Inferior parietal cortex (tissue), 1 donor: ENCODE data around the gene LILRA1.
"Not testable (repeated sequence)": the region's sequence is repeated elsewhere in the genome, so short reads cannot be mapped to it uniquely, and the experiment has no call there.

Source experiments
- DNase-seq: peaks from one replicate; pipeline ENCODE4 v3.0.0-alpha.2; 2016; ENCODE audit errors: extremely low spot score

The LILRA1 gene

GRCh38 chr19:54577334-54577733, 16.1 kb upstream of the LILRA1 start:
- no peak for DNase-seq

DNA sequence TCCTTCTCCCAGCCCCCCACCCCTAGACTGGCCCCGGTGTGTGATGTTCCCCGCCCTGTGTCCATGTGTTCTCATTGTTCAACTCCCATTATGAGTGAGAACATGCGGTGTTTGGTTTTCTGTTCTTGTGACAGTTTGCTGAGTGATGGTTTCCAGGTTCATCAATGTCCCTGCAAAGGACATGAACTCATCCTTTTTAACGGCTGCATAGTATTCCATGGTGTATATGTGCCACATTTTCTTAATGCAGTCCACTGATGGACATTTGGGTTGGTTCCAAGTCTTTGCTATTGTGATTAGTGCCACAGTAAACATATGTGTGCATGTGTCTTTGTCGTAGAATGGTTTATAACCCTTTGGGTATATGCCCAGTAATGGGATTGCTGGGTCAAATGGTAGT, 15.2 kb upstream of the LILRA1 start:
- not testable (repeated sequence) for DNase-seq

- no peak for DNase-seq
Observed at GRCh38 chr19:54586397-54586796, 7.0 kb upstream of the LILRA1 start.

DNA sequence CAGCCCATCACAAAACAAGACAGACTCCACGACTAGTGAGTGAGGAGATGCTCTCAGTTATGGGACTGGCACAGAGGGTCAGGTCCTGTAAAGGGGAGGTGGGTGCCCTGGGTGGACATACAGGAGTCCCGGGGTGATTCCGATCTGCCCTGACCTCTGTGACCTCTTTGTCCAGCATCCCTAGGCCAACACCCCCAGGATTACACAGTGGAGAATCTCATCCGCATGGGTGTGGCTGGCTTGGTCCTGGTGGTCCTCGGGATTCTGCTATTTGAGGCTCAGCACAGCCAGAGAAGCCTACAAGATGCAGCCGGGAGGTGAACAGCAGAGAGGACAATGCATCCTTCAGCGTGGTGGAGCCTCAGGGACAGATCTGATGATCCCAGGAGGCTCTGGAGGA, 6.4 kb upstream of the LILRA1 start:
- no peak for DNase-seq

DNA sequence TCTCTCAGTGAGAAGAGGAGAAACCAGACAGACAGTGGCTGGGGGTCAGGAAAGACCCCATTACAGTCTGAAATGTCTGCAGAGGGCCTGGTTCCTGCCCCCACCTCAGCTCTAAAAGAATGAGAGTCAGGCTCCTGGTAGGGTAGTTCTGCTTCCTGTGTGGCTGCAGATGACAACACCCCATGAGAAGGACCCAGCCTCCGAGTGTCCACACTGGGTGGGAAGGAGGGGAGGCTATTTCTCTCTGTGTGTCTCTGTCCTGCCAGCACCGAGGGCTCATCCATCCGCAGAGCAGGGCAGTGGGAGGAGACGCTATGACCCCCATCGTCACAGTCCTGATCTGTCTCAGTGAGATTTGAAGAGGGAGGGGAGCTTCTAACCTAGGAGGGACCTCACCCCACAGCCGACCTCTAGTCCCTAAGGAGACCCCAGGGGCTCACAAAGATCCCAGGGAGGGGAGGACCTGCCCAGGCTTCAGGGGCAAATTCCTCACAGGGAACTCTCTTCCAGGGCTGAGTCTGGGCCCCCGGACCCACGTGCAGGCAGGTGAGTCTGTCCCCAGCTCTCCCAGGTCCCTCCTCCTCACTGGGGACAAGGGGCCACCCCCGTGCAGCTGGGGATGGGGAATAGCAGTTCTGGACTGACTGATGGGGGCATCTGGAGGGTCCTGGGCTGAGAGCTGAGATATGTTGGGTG, 647 bp downstream of the LILRA1 start:
- not testable (repeated sequence) for DNase-seq

- no peak for DNase-seq
Observed at GRCh38 chr19:54594737-54595136, 1.3 kb downstream of the LILRA1 start.

DNA sequence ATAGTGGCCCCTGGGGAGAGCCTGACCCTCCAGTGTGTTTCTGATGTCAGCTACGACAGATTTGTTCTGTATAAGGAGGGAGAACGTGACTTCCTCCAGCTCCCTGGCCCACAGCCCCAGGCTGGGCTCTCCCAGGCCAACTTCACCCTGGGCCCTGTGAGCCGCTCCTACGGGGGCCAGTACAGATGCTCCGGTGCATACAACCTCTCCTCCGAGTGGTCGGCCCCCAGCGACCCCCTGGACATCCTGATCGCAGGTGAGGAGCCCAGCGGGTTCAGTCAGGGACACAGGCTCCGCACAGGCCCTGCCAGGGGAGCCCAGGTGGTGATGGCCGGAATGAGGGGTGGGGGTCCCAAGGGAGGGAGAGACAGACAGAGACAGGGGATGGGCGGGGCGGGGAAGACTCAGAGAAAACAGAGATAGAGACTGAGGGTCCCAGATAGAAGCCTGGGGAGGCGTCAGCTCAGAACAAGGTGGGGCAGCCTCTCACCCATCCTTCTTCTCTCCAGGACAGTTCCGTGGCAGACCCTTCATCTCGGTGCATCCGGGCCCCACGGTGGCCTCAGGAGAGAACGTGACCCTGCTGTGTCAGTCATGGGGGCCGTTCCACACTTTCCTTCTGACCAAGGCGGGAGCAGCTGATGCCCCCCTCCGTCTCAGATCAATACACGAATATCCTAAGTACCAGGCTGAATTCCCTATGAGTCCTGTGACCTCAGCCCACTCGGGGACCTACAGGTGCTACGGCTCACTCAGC, 2.4 kb downstream of the LILRA1 start:
- DNase-seq, result not testable (repeated sequence)

DNA sequence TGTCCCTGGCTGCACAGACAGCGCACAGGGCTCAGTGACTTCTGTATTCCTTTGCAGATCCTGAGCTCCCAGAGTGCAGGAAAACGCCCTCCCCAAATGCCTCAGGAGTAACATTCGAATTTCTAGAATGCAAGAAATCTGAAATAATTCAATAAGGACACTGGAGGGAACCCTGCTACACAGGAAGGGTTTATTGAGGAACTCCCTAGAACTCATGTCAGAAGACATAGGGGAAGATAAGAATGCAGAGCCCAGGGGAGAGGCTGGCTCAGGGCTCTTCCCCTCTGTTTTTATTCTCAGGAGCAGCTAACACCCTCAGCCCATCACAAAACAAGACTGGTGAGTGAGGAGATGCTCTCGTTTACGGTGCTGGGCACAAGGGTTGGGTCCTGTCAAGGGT, 6.8 kb downstream of the LILRA1 start:
- DNase-seq, result no peak

DNA sequence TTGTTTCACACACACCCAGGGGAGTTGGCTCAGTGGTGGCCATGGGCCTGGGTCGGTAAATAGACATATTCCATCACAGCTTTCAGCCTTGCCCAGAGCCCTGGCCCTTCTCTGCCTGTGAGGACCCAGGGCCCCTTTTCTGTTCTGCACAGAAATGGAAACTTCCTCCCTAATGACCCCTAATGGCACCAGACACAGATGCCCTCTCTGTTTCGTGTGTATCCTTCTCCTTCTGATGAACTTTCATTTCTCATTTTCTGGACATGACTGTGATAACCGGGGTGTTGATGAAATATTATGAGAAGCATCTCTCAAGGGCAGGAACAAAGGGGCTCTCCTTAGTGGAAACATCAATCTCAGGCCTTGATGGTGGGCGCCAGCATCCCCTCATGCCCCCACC, 12.8 kb downstream of the LILRA1 start:
- no peak for DNase-seq

DNA sequence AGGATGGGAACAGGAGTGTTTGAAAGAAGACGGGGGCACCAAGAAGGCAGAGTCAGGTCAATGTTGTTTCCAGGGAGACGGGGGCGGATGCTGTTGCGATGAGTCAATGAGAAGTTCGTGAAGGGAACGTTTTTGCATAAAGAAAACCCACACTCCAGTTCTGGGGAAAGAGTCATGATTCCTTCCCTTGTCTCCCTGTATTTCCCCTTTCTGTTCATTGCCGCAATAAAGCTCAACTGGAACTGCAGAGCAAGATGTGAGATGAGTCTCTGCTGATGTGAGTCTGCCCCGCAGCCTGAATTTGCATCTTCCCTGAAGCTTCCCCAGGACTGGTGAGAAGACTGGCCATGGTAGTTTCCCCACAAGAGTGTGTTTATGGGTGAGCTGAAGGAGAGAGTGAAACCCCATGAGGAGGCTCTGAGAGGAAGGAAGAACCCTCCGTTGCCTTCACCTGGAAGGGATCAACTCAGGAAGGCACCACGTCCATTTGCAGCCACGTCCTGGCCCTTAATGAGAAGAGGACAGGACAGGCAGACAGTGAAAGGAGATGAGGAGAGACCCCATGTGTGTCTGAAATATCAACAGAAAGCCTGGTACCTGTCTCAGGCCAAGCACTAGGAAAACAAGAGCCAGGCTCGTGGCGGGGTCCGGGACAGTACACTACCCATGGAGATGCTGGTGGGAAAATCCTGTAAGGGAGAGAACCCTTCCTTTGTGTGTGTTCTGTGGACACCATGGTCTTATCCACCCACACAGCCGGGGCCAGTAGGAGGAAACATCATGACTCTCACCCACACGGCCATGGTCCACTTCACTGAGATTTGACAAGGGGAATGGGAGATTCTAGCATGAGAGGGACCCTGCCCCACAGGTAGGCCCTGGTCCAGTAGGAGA, 13.7 kb downstream of the LILRA1 start:
- no peak for DNase-seq

GRCh38 chr19:54607785-54608150, 14.3 kb downstream of the LILRA1 start:
- no peak for DNase-seq

GRCh38 chr19:54608205-54608604, 14.8 kb downstream of the LILRA1 start:
- DNase-seq, result no peak

GRCh38 chr19:54608792-54609191, 15.4 kb downstream of the LILRA1 start:
- DNase-seq, result no peak

DNA sequence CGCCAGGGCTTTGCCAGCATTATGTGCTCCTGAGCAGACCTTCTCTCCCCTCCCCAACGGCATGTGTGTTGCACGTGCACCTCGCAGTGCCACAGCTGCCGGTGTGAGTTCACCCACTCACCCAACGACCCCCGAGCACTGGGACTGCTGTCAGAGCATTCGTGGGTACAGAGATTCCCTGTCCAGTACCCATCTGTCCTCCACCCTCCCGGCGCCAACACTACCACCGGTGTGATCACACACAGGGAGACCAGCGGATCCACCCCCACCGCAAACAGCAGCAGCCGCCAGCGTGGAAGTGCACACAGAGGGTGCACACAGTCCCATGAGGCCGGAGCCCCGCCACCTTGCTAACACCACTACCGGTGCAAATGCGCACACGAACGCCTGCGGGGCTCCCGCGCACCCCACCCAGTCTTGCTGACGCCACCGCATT, 15.9 kb downstream of the LILRA1 start:
- no peak for DNase-seq

DNA sequence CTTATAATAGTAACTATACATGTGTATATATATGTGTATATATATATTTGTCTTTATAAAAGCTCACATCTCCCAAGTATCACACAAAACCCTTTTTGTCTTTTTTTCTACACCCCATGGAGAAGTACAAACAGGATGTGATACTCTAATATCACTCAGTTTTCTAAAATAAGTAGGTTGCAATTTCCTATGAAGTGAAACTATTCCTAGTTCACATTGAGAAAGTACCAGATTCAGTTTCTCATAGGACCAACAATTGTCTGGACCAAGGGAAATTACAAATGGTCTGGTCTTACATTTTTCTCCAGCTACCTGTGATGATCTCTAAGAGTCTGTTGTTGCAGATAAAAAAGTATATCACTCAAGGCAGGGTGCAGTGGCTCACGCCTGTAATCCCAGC, 19.0 kb downstream of the LILRA1 start:
- no peak for DNase-seq

GRCh38 chr19:54614726-54615125, 21.3 kb downstream of the LILRA1 start:
- no peak for DNase-seq

GRCh38 chr19:54616057-54616456, 22.6 kb downstream of the LILRA1 start:
- DNase-seq, result no peak

GRCh38 chr19:54616821-54617560, 23.6 kb downstream of the LILRA1 start:
- DNase-seq, result no peak

DNA sequence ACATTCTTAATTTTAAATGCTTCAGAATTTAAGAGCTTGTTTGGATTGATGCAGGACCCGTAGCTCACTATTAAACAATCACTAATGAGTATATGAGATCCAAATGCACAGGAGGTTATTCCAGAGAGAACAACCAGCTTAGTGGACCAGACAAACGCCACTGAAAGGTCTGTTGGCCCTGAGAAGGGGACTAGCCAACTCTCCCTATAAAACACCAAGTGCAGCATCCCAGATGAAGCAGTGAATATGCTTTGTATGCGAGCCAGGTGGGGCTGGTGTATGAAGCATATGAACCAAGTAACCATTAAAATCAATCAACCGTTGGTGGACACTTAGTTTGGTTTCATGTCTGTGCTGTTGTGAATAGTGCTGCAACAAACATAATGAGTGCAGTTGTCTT, 27.0 kb downstream of the LILRA1 start:
- no peak for DNase-seq

- no peak for DNase-seq
Observed at GRCh38 chr19:54622431-54622830, 29.0 kb downstream of the LILRA1 start.

DNA sequence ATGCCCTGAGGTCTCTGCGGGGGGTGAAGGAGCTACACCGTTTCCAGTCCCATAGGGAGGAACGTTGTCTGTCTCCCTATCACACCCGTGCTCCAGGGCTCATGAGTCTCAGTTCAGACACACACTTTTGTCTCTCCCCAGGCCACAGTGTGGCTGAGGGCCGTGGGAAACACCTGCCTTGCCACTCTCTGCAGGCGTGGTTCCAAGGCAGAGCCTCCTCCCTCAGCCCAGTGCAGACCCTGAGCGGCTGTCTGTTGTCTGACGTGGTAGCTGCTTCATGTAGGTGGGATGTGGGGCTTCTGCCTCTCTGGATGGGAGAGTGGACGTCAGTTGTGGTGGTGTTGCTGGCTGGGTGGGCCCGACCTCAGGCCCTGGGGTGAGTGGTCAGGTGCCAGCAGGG, 30.8 kb downstream of the LILRA1 start:
- DNase-seq, result not testable (repeated sequence)
